GM12874 (cell line): ENCODE measurements around the gene BMP7.

Source experiments
- TF ChIP-seq, protein P1 (sequence below): IDR thresholded peaks from 2 replicates; pipeline ENCODE4 v1.5.1; 2011; ENCODE audit warnings: low read depth, mild to moderate bottlenecking, control low read depth, low read length, moderate library complexity; ENCODE audit not compliant: insufficient read depth

Gene BMP7

DNA sequence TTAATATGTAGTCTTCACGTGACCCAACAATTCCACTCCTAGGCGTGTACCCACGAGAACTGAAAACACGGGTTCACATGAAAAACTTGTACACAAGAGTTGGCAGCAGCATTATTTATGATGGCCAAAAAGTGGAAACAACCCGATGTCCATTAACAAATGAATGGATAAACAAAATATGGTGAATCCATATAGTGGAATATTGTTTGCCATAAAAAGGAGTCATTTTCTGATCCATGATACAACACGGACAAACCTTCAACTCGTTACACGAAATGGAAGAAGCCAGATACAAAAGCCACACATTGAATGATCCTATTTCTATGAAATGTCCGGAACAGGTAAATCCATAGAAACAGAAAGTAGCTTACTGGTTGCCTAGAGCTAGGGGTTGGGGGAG lies 78.4 kb downstream of the BMP7 start:
- TF ChIP-seq, protein P1, sequence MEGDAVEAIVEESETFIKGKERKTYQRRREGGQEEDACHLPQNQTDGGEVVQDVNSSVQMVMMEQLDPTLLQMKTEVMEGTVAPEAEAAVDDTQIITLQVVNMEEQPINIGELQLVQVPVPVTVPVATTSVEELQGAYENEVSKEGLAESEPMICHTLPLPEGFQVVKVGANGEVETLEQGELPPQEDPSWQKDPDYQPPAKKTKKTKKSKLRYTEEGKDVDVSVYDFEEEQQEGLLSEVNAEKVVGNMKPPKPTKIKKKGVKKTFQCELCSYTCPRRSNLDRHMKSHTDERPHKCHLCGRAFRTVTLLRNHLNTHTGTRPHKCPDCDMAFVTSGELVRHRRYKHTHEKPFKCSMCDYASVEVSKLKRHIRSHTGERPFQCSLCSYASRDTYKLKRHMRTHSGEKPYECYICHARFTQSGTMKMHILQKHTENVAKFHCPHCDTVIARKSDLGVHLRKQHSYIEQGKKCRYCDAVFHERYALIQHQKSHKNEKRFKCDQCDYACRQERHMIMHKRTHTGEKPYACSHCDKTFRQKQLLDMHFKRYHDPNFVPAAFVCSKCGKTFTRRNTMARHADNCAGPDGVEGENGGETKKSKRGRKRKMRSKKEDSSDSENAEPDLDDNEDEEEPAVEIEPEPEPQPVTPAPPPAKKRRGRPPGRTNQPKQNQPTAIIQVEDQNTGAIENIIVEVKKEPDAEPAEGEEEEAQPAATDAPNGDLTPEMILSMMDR, result no peak

DNA sequence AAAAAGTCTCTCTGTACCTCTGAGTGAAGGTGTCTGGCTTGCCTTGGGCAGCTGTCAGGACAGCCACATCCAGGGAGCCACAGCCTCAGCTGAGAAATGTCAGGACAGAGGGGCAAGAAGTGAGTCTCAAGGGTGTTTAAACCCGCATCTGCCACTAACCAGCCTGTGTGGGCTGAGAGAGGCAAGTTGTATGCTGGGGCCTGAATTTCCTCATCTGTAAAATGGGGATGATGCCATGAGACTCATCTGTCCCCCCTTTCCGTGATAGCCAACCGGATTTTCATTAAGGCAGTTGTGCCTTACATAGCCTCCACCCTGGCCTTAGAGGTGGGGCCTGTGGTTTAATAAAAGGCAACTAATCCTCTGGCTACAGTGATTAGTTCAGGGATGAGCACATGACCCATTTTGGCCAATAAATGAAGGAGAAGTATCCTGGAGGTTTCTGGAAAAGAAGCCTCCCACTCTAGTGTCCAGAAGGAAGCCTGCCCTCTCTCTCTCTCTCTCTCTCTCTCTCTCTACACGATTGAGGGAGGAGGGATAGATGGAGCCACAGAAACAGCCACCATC lies 79.3 kb downstream of the BMP7 start:
- TF ChIP-seq, protein P1, result no peak

DNA sequence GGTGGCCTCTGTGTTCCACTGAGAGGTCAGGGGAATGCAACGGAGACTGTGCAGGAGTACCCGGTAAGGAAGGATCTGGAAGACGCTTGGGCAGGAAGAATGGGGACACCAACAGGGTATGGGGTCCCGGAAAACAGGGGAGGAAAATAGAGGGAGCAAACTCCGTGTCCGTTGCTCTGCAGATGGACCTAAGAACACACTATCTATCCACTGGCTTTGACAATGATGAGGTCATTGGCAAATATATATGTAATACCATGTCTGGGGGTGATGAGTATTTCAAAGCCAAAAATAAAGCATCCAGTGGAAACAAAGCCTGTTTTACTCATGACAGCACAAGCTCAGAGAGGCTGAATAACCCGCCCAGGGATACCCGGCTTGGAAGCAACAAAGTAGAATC lies 80.2 kb downstream of the BMP7 start:
- TF ChIP-seq, protein P1, result no peak

DNA sequence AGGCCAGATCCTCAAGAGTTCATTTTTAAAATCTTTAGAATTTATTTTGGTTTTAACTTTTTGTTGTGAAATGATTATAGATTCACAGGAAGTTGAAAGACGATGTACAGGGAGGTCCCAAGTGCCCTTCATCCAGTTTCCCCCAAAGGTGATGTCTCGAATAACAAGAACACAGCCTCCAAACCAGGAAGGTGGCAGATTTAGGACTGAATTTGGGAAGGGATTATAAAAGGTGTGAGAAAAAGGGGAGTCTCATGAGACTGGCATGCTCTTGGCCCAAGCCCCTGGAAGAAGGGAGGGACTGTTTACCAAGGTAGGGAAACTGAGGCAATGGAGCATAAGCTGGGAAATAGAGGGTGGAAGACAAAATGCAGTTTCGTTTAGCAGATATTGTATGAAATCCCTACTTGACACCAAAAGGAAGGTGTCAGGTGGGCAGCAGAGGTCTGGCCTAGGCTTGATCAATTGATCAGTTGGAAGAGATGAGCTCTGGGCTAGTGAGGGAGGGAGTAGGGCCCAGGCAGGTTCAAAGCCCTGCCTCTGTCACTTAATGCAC lies 81.2 kb downstream of the BMP7 start:
- TF ChIP-seq, protein P1, result no peak

DNA sequence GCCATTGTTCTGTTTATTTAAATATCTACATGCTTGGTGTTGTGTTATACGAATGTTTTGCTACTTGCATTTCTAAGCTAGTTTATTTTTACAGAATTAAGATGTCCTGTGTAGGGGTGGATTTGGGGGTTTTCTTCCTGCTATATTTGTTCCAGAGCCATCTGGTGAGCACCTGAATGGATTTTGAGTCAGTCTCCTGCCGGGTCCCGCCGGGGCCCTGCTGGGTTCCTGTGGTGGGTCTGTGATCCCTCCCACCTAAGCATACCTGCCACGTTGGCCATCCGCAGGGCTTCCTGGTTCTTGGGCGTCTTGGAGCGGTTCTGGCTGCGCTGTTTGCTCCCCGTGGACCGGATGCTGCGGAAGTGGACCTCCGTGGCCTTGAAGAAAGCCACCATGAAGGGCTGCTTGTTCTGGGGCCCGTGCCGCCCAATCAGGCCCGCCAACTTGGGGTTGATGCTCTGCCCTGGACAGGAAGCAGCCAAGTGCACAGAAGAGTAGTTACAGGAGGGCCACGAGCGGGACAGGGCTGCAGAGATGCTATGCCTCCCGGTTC lies 82.9 kb downstream of the BMP7 start:
- TF ChIP-seq, protein P1, result no peak

DNA sequence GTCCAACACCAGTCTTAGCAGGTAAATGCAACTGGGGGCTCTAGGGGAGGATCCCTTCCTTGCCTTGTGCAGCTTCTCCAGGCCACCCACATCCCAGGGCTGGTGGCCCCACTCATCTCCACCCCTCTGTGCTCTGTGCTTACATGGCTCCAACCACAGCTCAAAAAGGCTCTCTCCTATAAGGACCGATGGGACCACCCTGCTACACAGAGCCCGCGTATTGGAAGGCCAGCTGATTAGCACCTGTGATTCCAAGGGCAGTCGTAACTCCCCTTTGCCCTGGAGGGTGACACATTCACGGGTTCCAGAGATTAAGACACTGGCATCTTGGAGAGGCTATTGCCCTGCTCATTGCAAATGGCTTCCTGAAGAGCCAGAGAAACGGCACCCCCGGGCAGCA lies 84.8 kb downstream of the BMP7 start:
- TF ChIP-seq, protein P1, result no peak

DNA sequence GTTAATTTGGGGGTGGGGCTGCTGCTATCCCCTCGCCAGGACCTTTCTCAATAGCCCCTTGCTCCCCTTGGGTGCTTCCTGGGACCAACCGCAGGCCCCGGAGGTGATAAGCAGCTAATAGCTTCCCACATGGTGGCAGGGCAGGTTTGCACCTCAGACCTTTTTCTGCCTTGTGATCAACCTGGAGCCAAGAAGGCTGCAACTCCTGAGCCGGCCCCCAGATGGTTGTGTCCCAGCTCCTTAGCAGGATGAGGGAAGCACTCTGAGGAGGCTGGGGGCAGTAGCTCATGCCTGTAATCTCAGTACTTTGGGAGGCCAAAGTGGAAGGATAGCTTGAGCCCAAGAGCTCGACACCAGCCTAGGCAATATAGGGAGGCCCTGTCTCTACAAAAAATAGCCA lies 85.5 kb downstream of the BMP7 start:
- TF ChIP-seq, protein P1, result no peak
